GM18499 (cell line): ENCODE results near the gene CACNA1A.
"Not testable (repeated sequence)": the region's sequence is repeated elsewhere in the genome, so short reads cannot be mapped to it uniquely, and the experiment has no call there.

Source experiments
- ATAC-seq: cut with Tn5 transposase; IDR thresholded peaks from one replicate; pipeline ENCODE4 v1.9.1; 2021; ENCODE audit warnings: moderate number of reproducible peaks; ENCODE audit not compliant: insufficient read depth, unreplicated experiment

The CACNA1A gene

DNA sequence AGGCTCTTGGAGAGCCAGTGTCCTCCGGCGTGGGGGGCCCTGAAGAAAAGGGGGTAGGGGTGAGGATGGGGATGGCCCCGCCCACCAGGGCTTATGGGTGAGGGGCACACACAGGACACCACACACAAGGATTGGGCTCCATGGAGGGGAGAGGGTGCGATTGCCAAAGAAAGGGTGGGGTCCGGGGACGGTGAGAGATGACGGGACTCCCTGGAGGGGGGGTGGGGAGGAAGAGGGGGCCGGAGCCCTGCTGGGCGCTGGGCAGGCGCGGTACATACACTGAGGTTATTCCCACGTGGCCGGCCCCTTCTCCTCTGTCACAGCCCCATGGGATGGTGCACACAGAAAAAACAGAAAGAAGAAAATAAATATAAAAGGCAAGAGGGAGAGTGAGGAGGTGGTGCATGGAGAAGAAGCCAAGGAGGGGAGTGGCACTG is 295.9 kb downstream of the CACNA1A start:
- no peak for ATAC-seq

DNA sequence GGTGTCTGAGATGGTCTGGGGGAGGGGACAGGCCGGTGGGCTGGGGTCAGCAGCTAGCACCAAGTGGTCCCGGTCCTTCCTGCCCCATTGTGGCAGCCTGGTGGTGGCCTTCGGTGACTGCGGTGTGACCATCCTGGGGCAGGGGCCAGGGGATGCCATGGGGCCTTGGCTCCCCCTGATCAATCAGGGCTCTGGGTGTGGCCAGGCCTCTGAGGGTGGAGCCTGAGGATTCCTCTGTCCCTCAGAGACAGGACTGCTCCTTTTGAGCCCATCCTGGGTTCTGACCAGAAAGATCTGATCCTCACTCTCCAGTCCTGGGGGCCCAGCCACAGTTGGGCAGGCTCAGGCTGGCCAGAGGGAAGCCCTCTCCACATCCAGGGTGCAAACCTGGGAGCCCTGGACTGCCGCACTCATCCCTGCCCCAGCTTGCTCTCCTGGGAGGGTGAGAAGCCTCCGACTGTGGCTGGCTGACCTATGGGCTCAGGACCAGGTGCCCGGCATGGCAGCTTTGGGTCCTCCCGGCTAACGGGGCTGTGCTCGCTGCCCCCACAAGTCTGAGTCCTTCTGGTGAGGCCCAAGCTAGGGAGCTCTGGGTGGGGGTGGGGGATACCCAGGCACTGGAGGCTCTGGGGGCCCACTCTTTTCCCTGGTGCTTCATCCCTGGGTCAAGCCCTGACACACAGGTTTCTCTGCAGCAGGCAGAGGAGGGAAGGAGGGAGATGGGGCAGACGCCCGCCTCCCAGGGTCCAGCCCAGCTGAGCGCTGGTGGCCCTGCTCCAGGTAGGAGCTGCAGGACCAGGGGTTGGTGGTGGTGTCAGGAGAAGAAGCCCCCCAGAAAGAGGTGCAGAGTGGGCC is 296.6 kb downstream of the CACNA1A start:
- ATAC-seq = no peak

DNA sequence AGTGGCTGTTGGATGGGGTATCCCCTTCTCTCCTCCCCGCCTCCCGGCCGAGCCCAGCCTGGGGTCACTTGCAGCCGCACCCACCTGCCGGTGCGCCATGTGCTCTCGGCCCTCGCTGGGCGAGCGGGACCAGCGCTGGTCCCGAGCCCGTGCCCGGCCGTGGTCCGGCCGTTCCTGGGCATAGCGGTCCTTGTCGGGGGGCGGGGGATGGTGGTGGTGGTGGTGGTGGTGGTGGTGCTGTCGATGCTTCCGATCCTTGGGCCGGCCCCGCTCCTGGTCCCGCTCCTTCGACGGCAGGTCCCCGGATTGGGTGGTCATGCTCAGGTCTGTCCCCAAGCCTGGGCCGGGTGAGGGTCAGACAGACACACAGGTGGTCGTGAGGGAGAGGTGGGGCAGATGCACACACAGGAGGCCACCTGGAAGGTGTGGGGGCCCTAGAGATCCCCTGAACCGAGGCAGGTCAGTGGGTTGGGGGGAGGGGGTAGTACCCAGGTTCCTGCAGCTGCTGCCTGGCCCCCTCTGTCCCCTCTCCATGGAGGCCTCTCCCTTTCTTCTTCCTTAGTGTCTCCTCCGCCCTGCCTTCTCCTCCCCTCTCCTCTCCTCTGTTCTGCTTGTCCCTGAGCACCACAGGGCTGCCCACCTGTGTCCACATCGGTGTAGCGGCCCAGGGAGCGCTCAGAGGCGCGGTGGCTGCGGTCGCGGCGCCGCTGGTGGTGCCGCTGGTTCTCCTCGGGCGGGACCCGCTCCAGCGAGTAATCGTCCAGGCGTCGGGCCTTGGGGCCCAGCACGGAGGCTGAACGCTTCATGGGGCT is 297.4 kb downstream of the CACNA1A start:
- ATAC-seq = no peak

DNA sequence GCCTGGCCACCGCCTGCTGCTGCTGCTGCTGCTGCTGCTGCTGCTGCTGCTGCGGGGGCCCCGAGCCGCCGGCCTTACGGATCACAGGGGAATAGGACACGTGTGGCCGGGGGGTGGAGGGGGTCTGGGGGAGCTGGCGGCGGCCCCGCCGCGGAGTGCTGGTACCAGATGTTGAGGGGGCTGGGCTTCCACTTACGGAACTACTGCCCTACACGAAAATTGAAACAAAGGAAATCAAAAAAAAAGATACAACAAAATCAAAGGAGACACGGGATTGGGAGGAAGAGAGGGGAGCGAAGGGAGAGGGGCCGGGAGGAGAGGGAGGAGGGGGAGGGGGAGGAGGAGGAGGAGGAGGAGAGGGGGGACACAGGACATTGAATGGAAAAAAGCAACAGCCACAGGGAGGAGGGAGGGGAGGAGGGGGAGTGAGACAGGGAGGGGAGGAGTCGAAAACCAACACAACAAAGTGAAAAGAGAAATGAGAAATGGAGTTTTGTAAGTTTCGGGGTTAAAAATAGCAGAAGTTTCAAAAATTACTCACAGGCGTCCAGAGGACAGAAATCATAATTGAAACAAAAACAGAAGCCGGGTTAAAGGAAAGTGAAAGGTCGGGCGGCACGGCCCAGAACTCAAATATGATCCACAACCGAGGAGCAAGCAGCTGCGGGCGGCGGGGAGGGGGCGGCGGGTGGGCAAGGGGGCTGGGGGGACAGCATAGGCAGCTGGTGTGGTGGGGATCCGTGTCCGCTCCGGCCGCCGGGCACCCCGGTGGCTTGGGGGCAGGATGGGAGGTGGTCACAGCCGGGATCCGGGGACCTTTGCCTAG is 298.2 kb downstream of the CACNA1A start:
- no peak for ATAC-seq

DNA sequence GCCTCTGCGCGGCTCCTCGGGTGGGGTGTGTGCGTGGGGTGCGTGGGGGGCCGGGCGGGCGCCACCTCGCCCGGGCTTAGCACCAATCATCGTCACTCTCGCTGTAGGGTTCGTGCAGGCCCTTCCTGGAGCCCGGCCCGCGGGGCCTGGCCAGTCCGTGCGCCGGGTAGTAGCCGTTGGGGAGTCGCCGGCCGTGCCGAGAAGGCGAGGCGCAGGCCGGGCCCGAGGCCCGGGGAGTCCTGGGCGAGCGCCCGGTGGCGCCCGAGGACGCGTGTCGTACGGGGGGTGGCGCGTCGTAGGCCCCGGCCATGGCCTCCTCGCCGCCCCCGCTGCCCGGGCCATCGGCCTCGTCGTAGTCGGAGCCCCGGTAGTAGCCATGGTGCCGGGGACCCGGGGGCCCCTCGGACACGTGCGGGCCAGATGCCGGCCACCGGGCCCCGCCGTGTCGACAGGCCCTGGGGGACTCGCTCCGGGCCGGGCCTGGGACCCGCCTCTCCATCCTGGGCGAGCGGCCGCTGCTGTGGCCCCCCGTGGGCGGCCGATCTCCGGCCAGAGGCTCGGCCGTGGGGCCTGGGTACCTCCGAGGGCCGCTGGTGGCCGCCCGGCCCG is 298.9 kb downstream of the CACNA1A start:
- ATAC-seq = no peak

DNA sequence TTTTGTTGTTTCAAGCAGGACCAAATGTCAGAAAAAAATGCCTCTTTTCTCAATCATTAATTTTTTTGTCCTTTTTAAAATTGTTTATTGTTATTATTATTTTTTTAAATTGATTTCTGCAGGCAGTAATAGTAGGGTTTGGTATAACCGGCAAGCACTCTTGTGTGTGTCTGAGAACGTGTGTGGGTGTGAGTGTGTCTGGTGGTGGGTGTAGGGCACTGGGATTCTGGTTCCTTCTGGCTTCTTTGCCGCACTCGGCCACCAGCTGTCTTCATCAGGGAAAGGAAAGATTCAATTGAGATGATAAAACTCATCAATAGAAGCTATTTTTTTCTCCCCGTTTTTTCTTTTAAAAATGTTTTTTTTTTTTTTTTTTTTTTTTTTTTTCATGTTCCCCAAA is 299.7 kb downstream of the CACNA1A start:
- no peak for ATAC-seq

DNA sequence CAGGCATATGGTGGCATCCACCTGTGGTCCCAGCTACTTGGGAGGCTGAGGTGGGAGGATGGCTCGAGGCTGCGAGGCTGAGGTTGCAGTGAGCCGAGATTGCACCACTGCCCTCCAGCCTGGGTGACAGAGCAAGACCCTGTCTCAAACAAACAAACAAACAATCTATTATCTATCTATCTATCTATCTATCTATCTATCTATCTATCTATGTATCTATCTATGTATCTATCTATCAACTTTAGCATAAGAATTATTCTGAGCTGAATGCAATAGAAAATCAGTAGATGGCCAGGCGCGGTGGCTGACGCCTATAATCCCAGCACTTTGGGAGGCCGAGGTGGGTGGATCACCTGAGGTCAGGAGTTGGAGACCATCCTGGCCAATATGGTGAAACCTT is 304.2 kb downstream of the CACNA1A start:
- ATAC-seq = not testable (repeated sequence)

DNA sequence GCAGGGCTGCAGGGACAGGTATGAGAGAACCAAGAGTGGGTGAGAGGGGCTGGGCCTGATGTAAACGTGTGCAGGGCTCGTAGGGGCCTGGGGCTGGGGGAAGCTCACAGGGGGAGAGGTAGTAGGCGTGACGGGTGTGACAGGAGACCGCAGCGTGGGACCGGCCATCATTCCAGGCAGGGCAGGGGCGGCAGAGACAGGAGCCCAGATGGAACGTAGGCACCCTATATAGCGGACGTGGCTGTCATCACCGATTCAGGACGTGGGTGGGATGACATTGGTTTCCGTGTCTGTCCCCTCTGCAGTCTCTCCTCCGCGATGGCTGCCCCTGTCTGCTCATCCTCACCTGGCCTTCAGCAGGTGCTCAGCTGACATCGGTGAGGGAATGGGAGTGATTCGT is 307.6 kb downstream of the CACNA1A start:
- ATAC-seq = no peak

DNA sequence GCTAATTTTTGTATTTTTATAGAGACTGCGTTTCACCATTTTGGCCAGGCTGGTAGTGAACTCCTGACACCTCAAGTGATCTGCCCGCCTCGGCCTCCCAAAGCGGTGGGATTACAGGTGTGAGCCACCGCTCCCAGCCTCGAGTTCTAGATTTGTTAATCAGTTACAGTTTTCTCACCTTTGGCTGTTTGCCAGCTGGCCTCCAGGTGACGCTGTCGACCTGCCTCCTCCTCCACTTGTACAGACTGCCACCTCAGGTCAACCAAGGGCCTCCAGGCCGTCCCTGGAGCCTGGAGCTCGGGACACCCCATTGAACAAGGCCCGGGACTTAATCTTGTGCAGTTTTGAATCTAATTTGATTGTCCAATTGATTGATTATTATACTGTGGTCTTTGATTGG is 310.6 kb downstream of the CACNA1A start:
- ATAC-seq = no peak

DNA sequence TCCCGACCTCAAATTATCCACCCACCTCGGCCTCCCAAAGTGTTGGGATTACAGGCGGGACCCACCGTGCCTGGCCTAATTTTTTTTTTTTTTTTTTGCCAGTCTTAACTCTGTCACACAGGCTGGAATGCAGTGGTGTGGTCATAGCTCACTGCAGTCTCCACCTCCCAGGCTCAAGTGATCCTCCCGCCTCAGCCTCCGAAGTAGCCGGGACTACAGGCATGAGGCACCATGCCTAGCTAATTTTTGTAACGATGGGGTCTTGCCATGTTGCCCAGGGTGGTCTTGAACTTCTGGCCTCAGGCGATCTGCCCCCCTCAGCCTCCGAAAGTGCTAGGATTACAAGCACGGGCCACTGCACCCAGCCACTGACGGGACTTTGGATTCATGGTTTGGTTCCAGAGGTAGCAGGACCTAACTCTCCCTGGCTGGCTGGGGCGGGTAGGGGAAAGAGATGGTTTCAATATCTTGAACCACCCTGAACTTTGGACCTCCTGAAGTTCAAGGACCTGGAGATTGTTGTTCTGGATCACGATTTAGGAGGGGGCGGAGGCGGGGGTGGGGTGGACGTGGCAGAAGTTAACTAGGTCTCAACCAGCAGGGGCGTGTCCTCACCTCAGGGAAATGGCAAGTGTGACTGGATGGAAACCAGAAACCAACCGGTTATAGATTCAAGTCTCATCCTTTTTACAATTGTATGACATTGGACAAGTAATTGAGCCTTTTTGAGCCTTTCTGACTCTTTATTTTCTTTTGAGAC is 315.3 kb downstream of the CACNA1A start:
- no peak for ATAC-seq

DNA sequence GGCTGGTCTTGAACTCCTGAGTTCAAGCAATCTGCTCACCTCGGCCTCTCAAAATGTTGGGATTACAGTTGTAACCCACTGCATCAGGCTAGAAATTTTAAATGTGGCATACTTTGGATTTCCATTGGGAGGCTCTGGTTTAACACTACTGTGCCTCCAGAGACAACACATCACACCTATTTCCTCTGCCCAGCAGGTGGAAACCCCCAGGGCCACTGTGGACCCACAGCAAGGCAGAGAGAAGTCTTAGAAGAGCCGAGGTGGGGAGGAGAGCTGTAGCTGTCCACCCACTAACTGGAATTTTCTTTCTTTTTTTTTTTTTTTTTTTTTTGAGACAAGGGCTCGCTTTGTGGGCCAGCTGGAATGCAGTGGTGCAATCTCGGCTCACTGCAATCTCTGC is 316.7 kb downstream of the CACNA1A start:
- no peak for ATAC-seq

DNA sequence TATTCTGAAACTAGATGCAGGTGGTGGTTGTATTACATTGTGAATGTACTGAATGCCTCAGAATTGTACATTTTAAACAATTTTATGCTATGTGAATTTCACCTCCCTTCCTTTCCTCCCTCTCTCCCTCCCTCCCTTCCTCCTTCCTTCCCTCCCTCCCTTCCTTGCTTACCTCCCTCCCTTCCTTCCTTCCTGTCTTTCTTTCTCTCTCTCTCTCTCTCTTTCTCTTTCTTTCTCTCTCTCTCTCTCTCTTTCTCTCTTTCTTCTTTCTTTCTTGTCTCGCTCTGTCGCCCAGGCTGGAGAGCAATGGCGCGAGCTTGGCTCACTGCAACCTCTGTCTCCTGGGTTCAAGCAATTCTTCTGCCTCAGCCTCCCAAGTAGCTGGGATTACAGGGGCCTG is 318.9 kb downstream of the CACNA1A start:
- ATAC-seq = no peak

DNA sequence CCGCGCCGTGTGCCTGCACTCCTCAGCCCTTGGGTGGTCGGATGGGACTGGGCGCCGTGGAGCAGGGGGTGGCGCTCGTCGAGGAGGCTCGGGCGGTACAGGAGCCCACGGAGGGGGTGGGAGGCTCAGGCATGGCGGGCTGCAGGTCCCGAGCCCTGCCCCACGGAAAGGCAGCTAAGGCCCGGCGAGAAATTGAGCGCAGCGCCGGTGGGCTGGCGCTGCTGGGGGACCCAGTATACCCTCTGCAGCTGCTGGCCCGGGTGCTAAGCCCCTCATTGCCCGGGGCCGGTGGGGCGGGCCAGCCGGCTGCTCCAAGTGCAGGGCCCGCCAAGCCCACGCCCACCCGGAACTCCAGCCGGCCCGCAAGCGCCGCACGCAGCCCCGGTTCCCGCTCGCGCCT is 319.6 kb downstream of the CACNA1A start:
- ATAC-seq = not testable (repeated sequence)

DNA sequence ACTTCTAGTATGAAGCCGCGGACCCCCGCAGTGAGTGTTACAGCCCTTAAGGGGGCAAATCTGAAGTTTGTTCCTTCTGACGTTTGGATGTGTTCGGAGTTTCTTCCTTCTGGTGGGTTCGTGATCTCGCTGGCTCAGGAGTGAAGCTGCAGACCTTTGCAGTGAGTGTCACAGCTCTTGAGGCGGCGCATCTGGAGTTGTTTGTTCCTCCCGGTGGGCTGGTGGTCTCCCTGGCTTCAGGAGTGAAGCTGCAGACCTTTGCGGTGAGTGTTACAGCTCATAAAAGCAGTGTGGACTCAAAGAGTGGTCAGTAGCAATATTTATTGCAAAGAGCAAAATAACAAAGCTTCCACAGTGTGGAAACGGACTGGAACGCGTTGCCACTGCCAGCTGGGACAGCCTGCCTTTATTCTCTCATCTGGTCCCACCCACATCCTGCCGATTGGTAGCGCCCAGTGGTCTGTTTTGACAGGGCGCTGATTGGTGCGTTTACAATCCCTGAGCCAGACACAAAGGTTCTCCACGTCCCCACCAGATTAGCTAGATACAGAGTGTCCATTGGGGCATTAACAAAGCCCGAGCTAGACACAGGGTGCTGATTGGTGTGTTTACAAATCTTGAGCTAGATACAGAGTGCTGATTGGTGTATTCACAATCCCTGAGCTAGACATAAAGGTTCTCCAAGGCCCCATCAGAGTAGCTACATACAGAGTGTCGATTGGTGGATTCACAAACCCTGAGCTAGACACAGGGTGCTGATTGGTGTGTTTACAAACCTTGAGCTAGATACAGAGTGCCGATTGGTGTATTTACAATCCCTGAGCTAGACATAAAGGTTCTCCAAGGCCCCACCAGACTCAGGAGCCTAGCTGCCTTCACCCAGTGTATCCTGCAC is 320.3 kb downstream of the CACNA1A start:
- not testable (repeated sequence) for ATAC-seq

DNA sequence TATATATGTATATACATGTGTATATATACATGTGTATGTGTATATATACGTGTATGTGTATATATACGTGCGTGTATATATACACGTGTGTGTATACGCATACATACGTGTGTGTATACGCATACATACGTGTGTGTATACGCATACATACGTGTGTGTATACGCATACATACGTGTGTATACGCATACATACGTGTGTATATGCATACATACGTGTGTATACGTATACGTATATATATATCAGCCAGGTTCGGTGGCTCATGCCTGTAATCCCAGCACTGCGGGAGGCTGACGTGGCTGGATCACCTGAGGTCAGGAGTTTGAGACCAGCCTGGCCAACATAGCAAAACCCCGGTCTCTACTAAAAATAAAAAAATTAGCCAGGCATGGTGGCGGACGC is 321.4 kb downstream of the CACNA1A start:
- not testable (repeated sequence) for ATAC-seq

DNA sequence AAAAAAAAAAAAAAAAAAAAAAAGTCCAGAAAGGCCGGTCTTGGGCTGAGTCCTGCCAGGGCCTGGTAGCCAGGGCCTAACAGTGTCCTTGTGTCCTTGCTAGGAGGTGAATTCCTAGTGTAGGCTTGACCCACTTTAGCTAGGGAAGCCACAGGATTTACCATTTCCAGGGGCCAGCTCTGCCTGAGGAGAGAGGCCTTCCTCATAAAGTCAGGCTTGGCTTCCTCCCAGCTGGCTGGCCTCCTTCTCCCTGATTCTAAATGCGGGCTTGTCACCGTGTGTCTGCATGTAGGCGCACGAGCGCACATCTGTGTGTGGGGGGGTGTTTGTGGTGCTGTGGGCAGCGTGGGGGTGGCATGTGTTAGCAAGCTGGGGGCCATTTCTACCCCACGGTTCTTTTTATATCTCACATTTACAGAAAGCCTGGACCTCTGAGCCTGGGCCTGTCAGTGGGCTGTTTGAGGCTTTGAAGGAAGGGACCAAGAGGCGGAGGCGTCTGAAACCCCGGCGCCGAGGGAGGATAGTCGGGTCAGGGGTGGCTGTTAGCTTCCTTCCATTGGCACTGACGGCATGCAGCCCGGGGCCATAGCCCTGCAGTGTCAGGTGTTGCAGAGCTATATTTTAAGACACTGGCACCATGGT is 324.4 kb downstream of the CACNA1A start:
- no peak for ATAC-seq

DNA sequence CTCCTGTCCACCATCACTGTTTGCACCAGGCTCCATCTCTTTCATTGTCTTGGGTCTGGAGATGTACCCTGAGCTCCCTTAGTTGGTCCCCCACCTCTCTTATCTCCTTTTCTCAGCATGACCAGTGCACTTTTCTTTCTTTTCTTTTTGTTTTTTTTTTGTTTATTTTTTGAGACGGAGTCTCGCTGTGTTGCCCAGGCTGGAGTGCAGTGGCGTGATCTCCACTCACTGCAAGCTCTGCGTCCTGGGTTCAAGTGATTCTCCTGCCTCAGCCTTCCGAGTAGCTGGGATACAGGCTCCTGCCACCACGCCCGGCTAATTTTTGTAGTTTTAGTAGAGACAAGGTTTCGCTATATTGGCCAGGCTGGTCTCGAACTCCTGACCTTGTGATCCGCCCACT is 328.0 kb downstream of the CACNA1A start:
- ATAC-seq = not testable (repeated sequence)

DNA sequence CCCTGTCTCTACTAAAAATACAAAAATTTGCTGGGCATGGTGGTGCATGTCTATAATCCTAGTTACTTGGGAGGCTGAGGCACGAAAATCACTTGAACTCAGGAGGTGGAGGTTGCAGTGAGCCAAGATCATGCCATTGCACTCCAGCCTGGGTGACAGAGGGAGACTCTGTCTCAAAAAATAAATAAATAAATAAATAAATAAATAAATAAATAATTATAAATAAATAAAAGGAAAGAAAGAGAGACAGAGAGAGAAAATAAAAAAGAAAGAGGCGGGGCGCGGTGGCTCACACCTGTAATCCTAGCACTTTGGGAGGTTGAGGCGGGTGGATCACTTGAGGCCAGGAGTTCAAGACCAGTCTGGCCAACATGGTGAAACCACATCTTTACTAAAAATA is 328.7 kb downstream of the CACNA1A start:
- not testable (repeated sequence) for ATAC-seq
